GM12878 (cell line): ENCODE results near the gene PTP4A1. TPM values are rescaled to one million over a fixed set of nuclear protein-coding genes. Genes with fewer than 3 reads are reported as not detected.

Experiments used
- ATAC-seq: fragments of 200-7000 bp; cut with Tn5 transposase; 3 replicates; pipeline ENCODE4 v1.9.1; 2020; ENCODE audit warnings: mild to moderate bottlenecking, moderate library complexity
- BruUV-seq: library from RNA; stranded (reverse); fragments of 400-500 nt; replicated peaks from 2 replicates; lab custom pipeline; 2021; lab: Mats Ljungman, UMichigan
- CTCF ChIA-PET: fragments of 300-600 bp; sonication (Branson Sonifier 250); formaldehyde crosslinking; extraction: SDS; loops from one replicate; lab custom pipeline; 2021; ENCODE audit warnings: inconsistent platforms; lab: Yijun Ruan, JAX
- POLR2A ChIA-PET: fragments of 350-600 bp; formaldehyde crosslinking; extraction: SDS; loops from one replicate; lab custom pipeline; 2021; ENCODE audit warnings: inconsistent platforms; lab: Charles Lee
- RAD21 ChIA-PET: fragments of 300-600 bp; sonication (Branson Sonifier 250); formaldehyde crosslinking; loops from one replicate; lab custom pipeline; 2023; ENCODE audit warnings: antibody characterized with exemption; ENCODE audit not compliant: unreplicated experiment; lab: Charles Lee
- SMC1A ChIA-PET: fragments of 300-600 bp; sonication (Branson Sonifier 250); formaldehyde crosslinking; loops from one replicate; lab custom pipeline; 2023; ENCODE audit not compliant: unreplicated experiment, uncharacterized antibody; lab: Charles Lee
- DNase-seq: peaks from one replicate; pipeline ENCODE4 v3.0.0-alpha.2; 2011; ENCODE audit warnings: low read depth, low spot score
- FAIRE-seq: peaks from 3 replicates; lab custom pipeline; 2011; peaks lifted over from hg19 to GRCh38; lab: Jason Lieb, UNC
- H2AFZ ChIP-seq: 2 replicates; pipeline ENCODE4 v1.6.0; 2011; ENCODE audit warnings: low read depth, low read length, control low read depth; ENCODE audit not compliant: control insufficient read depth
- H3K27ac ChIP-seq: 2 replicates; pipeline ENCODE4 v1.5.1; 2011; ENCODE audit warnings: control low read depth; ENCODE audit not compliant: control insufficient read depth, insufficient read depth
- H3K27me3 ChIP-seq, 2 experiments: replicated peaks in 1 of 2; 2 replicates each; pipeline versions ENCODE4 v1.6.0 to v1.6.1; 2011; ENCODE audit warnings: low read length in 1 of 2; ENCODE audit not compliant: control insufficient read depth in 2 of 2, insufficient read depth in 2 of 2
- H3K36me3 ChIP-seq, 2 experiments: 2 replicates each; pipeline ENCODE4 v1.5.1; 2011; ENCODE audit warnings: low read length in 1 of 2; ENCODE audit not compliant: control insufficient read depth in 2 of 2, insufficient read depth in 2 of 2
- H3K4me1 ChIP-seq: 2 replicates; pipeline ENCODE4 v1.6.1; 2011; ENCODE audit warnings: mild to moderate bottlenecking, low read length, moderate library complexity, mixed read lengths; ENCODE audit not compliant: control insufficient read depth, insufficient read depth
- H3K4me2 ChIP-seq: 2 replicates; pipeline ENCODE4 v1.6.0; 2011; ENCODE audit warnings: control low read depth; ENCODE audit not compliant: control insufficient read depth, insufficient read depth
- H3K4me3 ChIP-seq: fragments of 200-600 bp; sonication (generic); 2 replicates; pipeline ENCODE4 v1.5.1; 2016
- H3K79me2 ChIP-seq: 2 replicates; pipeline ENCODE4 v1.6.0; 2011; ENCODE audit warnings: low read length; ENCODE audit not compliant: control insufficient read depth, insufficient read depth
- H3K9ac ChIP-seq: 2 replicates; pipeline ENCODE4 v1.8.0; 2011; ENCODE audit warnings: low read length, control low read depth, mixed read lengths; ENCODE audit not compliant: control insufficient read depth, insufficient read depth
- H3K9me3 ChIP-seq: replicated peaks from 3 replicates; pipeline ENCODE4 v1.5.1; 2011; ENCODE audit warnings: mild to moderate bottlenecking, low read length; ENCODE audit not compliant: control insufficient read depth, insufficient read depth
- H4K20me1 ChIP-seq: 2 replicates; pipeline ENCODE4 v1.6.0; 2011; ENCODE audit not compliant: control insufficient read depth, insufficient read depth
- JUNB ChIP-seq: IDR thresholded peaks from 2 replicates; pipeline ENCODE4 v1.6.1; 2016; ENCODE audit warnings: antibody characterized with exemption, mild to moderate bottlenecking
- MTA2 ChIP-seq: fragments of 450-650 bp; IDR thresholded peaks from 2 replicates; pipeline ENCODE4 v1.6.1; 2016; ENCODE audit warnings: low read depth, mild to moderate bottlenecking, moderate library complexity
- RUNX3 ChIP-seq: IDR thresholded peaks from 2 replicates; pipeline ENCODE4 v1.6.1; 2012; ENCODE audit warnings: low read length, inconsistent platforms
- SPI1 ChIP-seq: IDR thresholded peaks from 2 replicates; pipeline ENCODE4 v1.6.1; 2011; ENCODE audit warnings: low read depth, mild to moderate bottlenecking, low read length, moderate library complexity, borderline replicate concordance; ENCODE audit not compliant: insufficient read depth
- WGBS: methylation state at CpG from one replicate; pipeline ENCODE4 v1.1.6; 2016; ENCODE audit warnings: low lambda C conversion rate; ENCODE audit not compliant: insufficient replicate concordance, insufficient coverage; ENCODE audit errors: missing lambda C conversion rate; 5-methylcytosine and 5-hydroxymethylcytosine counted together
- in situ Hi-C: fragments of 300-500 bp; cut with MboI; formaldehyde crosslinking; loops from 9 replicates; pipeline ENCODE4 v1.14.3; 2018; ENCODE audit warnings: mixed read lengths
- intact Hi-C: fragments of 100-400 bp; cut with micrococcal nuclease; formaldehyde crosslinking; loops from one replicate; pipeline ENCODE4 v1.14.2; 2022; ENCODE audit not compliant: unreplicated experiment
- polyA plus RNA-seq, 11 experiments: library from polyadenylated mRNA; depleted of rRNA in 4 of 11; unstranded in 6 of 11; stranded (reverse) in 5 of 11; fragments of >200 nt; fragmentation: Nextera tagmentation in 4 of 11; fragmentation: Illumina TruSeq in 1 of 11; extraction: Ambion mirVana in 4 of 11; extraction: Trizol in 1 of 11; gene quantifications; 1 replicate in 1 of 11; 2 replicates in 10 of 11; pipeline versions ENCODE4 v1.2.1 to v1.2.3, GENCODE V29; 2011 to 2016; ENCODE audit warnings: inconsistent platforms in 2 of 11, missing spikeins in 2 of 11, low read depth in 1 of 11
- total RNA-seq, 4 experiments: library from RNA; depleted of rRNA in 3 of 4; stranded (reverse); fragments of >200 nt in 3 of 4; fragmentation: Illumina TruSeq in 1 of 4; extraction: Trizol in 1 of 4; gene quantifications; 2 replicates each; pipeline versions ENCODE4 v1.2.1 to v1.2.3, GENCODE V29; 2013 to 2021
- TF ChIP-seq, protein P1 (sequence below): IDR thresholded peaks from 2 replicates; pipeline ENCODE4 v1.6.1; 2011; ENCODE audit warnings: borderline replicate concordance, low read depth, mild to moderate bottlenecking, moderate library complexity, low read length; ENCODE audit not compliant: insufficient read depth, poor library complexity, severe bottlenecking

Gene PTP4A1
- total and polyA plus RNA-seq, 10 of the 15 experiments (the other 5 are each of a cell fraction or from before 2014, with no cell fraction given), result 8.5 to 190 (median 46.4) TPM; not detected in 2

GRCh38 chr6:63529498-63529897 is 42.8 kb upstream of the PTP4A1 start:
- Histone ChIP-seq H3K9me3 (no peaks in the 10 kb centered on the region; the same call in 2 of the 3 replicates), H3K4me2 (peak overlapping the region; percentile 35; the same call in 1 of the 2 replicates), H4K20me1 (no peaks in the 10 kb centered on the region), H3K4me1 (peaks cover 16% of the 10 kb centered on the region), H3K27ac (no peak overlapping the region), H3K4me3 (no peak overlapping the region; the same call in 1 of the 2 replicates), H2AFZ (peak overlapping the region; percentile 55)
- ATAC-seq (peak; percentile 74), DNase-seq (no peak)
- in situ Hi-C loops, result no loop called here
- CTCF ChIA-PET, result interaction anchor here (1.8 kb wide), 1 partner anchor 18 kb away, joined by 5 read pairs; no protein-coding TSS in a partner anchor
- RAD21 ChIA-PET, result interaction anchor here (0.7 to 2.1 kb wide), 3 partner anchors 8 to 177 kb away, joined by 3 to 8 read pairs (median 5); no protein-coding TSS in a partner anchor
- no TSS peak for BruUV-seq
- TF ChIP-seq SPI1, result peak; percentile 22; the same call in 1 of the 2 replicates
- 0 out of 2 replicates have a peak, but pooled peaks have one; percentile 20 for TF ChIP-seq JUNB
- TF ChIP-seq RUNX3, result peak; percentile 22; the same call in 1 of the 2 replicates
- TF ChIP-seq, protein P1, sequence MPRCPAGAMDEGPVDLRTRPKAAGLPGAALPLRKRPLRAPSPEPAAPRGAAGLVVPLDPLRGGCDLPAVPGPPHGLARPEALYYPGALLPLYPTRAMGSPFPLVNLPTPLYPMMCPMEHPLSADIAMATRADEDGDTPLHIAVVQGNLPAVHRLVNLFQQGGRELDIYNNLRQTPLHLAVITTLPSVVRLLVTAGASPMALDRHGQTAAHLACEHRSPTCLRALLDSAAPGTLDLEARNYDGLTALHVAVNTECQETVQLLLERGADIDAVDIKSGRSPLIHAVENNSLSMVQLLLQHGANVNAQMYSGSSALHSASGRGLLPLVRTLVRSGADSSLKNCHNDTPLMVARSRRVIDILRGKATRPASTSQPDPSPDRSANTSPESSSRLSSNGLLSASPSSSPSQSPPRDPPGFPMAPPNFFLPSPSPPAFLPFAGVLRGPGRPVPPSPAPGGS, result no peak
- TF ChIP-seq MTA2, result peak; percentile 56; the same call in 1 of the 2 replicates
- TF ChIP-seq, all 136 proteins: peak for 4
- SMC1A ChIA-PET, result interaction anchor here (0.6 to 1.7 kb wide), 7 partner anchors 13 to 176 kb away, joined by 3 to 6 read pairs (median 3); no protein-coding TSS in a partner anchor
- no peak for FAIRE-seq
- Histone ChIP-seq H3K9ac (no peak overlapping the region), H3K36me3 (no peaks in the 10 kb centered on the region), H3K27me3 (no peaks in the 10 kb centered on the region), H3K79me2 (no peaks in the 10 kb centered on the region)
- intact Hi-C loops, result no loop called here
- WGBS, result 23% methylated on average over 4 of the region's 4 CpGs
- POLR2A ChIA-PET, result interaction anchor here (1.5 kb wide), 1 partner anchor 24 kb away, joined by 3 read pairs; no protein-coding TSS in a partner anchor
